GM23338 (cell line): ENCODE measurements around the gene RALGPS1. TPM values are rescaled to one million over a fixed set of nuclear protein-coding genes. Genes with fewer than 3 reads are reported as not detected.

Experiments
- ATAC-seq: fragments of 200-7000 bp; cut with Tn5 transposase; 3 replicates; pipeline ENCODE4 v1.9.1; 2020
- DNase-seq: peaks from one replicate; pipeline ENCODE4 v3.0.0-alpha.2; 2015; ENCODE audit warnings: low spot score
- H2AFZ ChIP-seq: fragments of 200-600 bp; sonication (generic); 2 replicates; pipeline ENCODE4 v1.8.0; 2016; ENCODE audit warnings: antibody characterized with exemption, mild to moderate bottlenecking, moderate library complexity
- H3F3A ChIP-seq: fragments of 200-600 bp; sonication (generic); replicated peaks from 2 replicates; pipeline ENCODE4 v1.8.0; 2017; ENCODE audit warnings: antibody characterized with exemption, mixed run types, low read depth
- H3K27ac ChIP-seq: fragments of 200-600 bp; sonication (generic); 2 replicates; pipeline ENCODE4 v1.6.1; 2016; ENCODE audit warnings: low read depth
- H3K27me3 ChIP-seq: fragments of 200-600 bp; sonication (generic); 2 replicates; pipeline ENCODE4 v1.8.0; 2016; ENCODE audit warnings: mild to moderate bottlenecking, mixed run types, moderate library complexity; ENCODE audit not compliant: insufficient read depth
- H3K36me3 ChIP-seq: fragments of 200-600 bp; sonication (generic); 2 replicates; pipeline ENCODE4 v1.8.0; 2016; ENCODE audit warnings: mild to moderate bottlenecking; ENCODE audit not compliant: insufficient read depth
- H3K4me1 ChIP-seq: fragments of 200-600 bp; sonication (generic); 2 replicates; pipeline ENCODE4 v1.8.0; 2016; ENCODE audit warnings: mild to moderate bottlenecking, moderate library complexity; ENCODE audit not compliant: insufficient read depth
- H3K4me2 ChIP-seq: fragments of 200-600 bp; sonication (generic); 2 replicates; pipeline ENCODE4 v1.7.1; 2017; ENCODE audit warnings: mixed run types
- H3K4me3 ChIP-seq: fragments of 200-600 bp; sonication (generic); 2 replicates; pipeline ENCODE4 v1.6.1; 2016; ENCODE audit warnings: mixed run types
- H3K79me2 ChIP-seq: fragments of 200-600 bp; sonication (generic); replicated peaks from 2 replicates; pipeline ENCODE4 v1.8.0; 2017; ENCODE audit warnings: mild to moderate bottlenecking; ENCODE audit not compliant: insufficient read depth
- H3K9me2 ChIP-seq: fragments of 200-600 bp; sonication (generic); 2 replicates; pipeline ENCODE4 v1.8.0; 2017; ENCODE audit not compliant: insufficient read depth
- H4K20me1 ChIP-seq: fragments of 200-600 bp; sonication (generic); replicated peaks from 2 replicates; pipeline ENCODE4 v1.8.0; 2017; ENCODE audit warnings: mild to moderate bottlenecking; ENCODE audit not compliant: insufficient read depth
- H3K27ac Mint-ChIP-seq: 2 replicates; pipeline ENCODE4 v1.8.0; 2020; ENCODE audit warnings: inconsistent platforms, mild to moderate bottlenecking, moderate library complexity, mixed read lengths
- H3K27me3 Mint-ChIP-seq: 3 replicates; pipeline ENCODE4 v1.8.0; 2022; ENCODE audit warnings: low read depth, mild to moderate bottlenecking, moderate library complexity, mixed read lengths, inconsistent platforms; ENCODE audit not compliant: insufficient read depth, poor library complexity
- H3K36me3 Mint-ChIP-seq: 3 replicates; pipeline ENCODE4 v1.8.0; 2021; ENCODE audit warnings: low read depth, mild to moderate bottlenecking, inconsistent platforms, moderate library complexity, mixed read lengths
- H3K4me1 Mint-ChIP-seq: 3 replicates; pipeline ENCODE4 v1.8.0; 2020; ENCODE audit warnings: mild to moderate bottlenecking, inconsistent platforms, mixed read lengths
- H3K4me3 Mint-ChIP-seq: 3 replicates; pipeline ENCODE4 v1.8.0; 2021; ENCODE audit warnings: moderate library complexity, mild to moderate bottlenecking, inconsistent platforms, mixed read lengths
- H3K9me3 Mint-ChIP-seq: 3 replicates; pipeline ENCODE4 v1.8.0; 2020; ENCODE audit warnings: moderate library complexity, mild to moderate bottlenecking, inconsistent platforms, mixed read lengths
- EZH2 ChIP-seq: fragments of 200-600 bp; sonication (generic); IDR thresholded peaks from one replicate; pipeline ENCODE4 v1.8.0; 2017; ENCODE audit warnings: antibody characterized with exemption, mild to moderate bottlenecking, low read depth; ENCODE audit not compliant: unreplicated experiment
- EZH2phosphoT487 ChIP-seq: fragments of 200-600 bp; sonication (generic); IDR thresholded peaks from one replicate; pipeline ENCODE4 v1.8.1; 2018; ENCODE audit warnings: antibody characterized with exemption; ENCODE audit not compliant: unreplicated experiment
- JUNB ChIP-seq: IDR thresholded peaks from one replicate; pipeline ENCODE4 v1.6.1; 2016; ENCODE audit warnings: antibody characterized with exemption; ENCODE audit not compliant: unreplicated experiment
- POLR2AphosphoS5 ChIP-seq: IDR thresholded peaks from 2 replicates; pipeline ENCODE4 v1.6.1; 2016; ENCODE audit warnings: antibody characterized with exemption, low read depth
- ZNF114 ChIP-seq: fragments of 250-450 bp; sonication (Bioruptor Pico); IDR thresholded peaks from 2 replicates; pipeline ENCODE4 v1.5.0; 2020; ENCODE audit warnings: mild to moderate bottlenecking, moderate library complexity
- ZNF331 ChIP-seq: fragments of 250-450 bp; sonication (Bioruptor Pico); IDR thresholded peaks from 2 replicates; pipeline ENCODE4 v1.5.0; 2020; ENCODE audit warnings: low read depth, mild to moderate bottlenecking, moderate library complexity
- polyA plus RNA-seq: library from polyadenylated mRNA; unstranded; fragments of >200 nt; fragmentation: Nextera tagmentation; extraction: Ambion mirVana; gene quantifications from 2 replicates; pipeline ENCODE4 v1.2.1, GENCODE V29; 2016
- total RNA-seq: library from RNA; depleted of rRNA; stranded (reverse); fragments of >200 nt; shearing (Covaris generic); gene quantifications from 2 replicates; pipeline ENCODE4 v1.2.3, GENCODE V29; 2014
- TF ChIP-seq, protein P1 (sequence below): IDR thresholded peaks from 2 replicates; pipeline ENCODE4 v1.6.1; 2016; ENCODE audit warnings: antibody characterized with exemption
- TF ChIP-seq, protein P2 (sequence below), 2 experiments: fragments of 200-600 bp in 1 of 2; sonication (generic) in 1 of 2; conservative IDR thresholded peaks; 2 replicates each; pipeline versions ENCODE4 v1.5.1 to v1.6.1; 2016 to 2017; ENCODE audit warnings: antibody characterized with exemption in 2 of 2, low read depth in 2 of 2, mild to moderate bottlenecking in 2 of 2, moderate library complexity in 1 of 2
- TF ChIP-seq, protein P3 (sequence below): IDR thresholded peaks from one replicate; pipeline ENCODE4 v1.6.1; 2018; ENCODE audit warnings: antibody characterized with exemption; ENCODE audit not compliant: unreplicated experiment

The RALGPS1 gene
- total and polyA plus RNA-seq, 2 experiments from 2014 or later, result 18.2 to 57.1 TPM

DNA sequence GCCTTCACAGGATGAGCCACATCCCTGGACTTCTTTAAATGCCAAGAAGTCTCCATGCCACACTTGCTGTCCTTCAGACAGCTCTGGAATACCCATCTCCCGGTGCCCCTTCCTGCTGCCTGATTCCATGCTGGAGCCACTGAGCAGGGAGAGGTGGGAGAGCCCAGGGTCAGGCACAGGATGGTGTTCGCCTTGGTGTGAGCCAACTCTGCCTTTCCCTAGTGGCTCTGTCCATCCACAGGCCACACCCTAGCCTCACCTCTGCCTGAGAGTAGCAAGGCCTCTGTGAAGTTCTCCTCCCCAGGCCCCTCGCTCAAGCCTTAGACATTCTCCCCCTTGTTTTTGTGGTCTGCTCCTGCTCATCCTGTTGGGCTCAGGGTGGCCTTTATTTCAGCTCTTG, 262.0 kb downstream of the RALGPS1 start (continued):
- TF ChIP-seq EZH2phosphoT487 (no peak), POLR2AphosphoS5 (no peak), ZNF114 (CRISPR knock-in tag) (no peak), ZNF331 (CRISPR knock-in tag) (no peak)
- TF ChIP-seq, protein P1, sequence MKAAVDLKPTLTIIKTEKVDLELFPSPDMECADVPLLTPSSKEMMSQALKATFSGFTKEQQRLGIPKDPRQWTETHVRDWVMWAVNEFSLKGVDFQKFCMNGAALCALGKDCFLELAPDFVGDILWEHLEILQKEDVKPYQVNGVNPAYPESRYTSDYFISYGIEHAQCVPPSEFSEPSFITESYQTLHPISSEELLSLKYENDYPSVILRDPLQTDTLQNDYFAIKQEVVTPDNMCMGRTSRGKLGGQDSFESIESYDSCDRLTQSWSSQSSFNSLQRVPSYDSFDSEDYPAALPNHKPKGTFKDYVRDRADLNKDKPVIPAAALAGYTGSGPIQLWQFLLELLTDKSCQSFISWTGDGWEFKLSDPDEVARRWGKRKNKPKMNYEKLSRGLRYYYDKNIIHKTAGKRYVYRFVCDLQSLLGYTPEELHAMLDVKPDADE, result no peak

DNA sequence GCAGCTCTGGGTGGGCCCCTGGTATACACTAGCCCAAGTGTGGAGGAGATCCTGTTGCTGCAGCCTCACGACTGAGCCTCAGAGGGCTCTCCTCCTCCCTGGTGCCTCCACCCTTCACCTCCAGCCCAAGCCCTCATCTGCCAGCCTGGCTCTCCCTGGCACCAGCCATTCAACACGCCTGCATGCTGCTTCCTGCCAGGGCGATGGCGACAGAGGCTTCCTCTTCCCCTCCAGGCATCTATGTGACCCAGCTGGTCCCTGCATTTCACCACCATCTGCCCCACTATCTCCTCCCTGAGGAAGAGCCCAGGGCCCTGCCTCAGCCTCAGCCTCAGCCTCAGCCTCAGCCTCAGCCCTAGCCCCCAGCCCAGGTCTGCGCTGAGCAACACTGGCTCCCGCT, 262.6 kb downstream of the RALGPS1 start:
- Histone ChIP-seq H3K27me3 (no peaks in the 10 kb centered on the region), H3F3A (no peaks in the 10 kb centered on the region), H2AFZ (no peak overlapping the region), H3K4me1 (no peaks in the 10 kb centered on the region), H3K4me2 (no peak overlapping the region), H3K9me2 (0 out of 2 replicates have a peak, but pooled peaks cover 6% of the 10 kb centered on the region), H4K20me1 (no peaks in the 10 kb centered on the region; the same call in 1 of the 2 replicates), H3K79me2 (no peaks in the 10 kb centered on the region), H3K4me3 (no peak overlapping the region), H3K27ac (no peak overlapping the region), H3K36me3 (no peaks in the 10 kb centered on the region)
- no peak for ATAC-seq
- no peak for DNase-seq
- H3K27ac Mint-ChIP-seq, result no peak overlapping the region
- TF ChIP-seq JUNB (no peak), ZNF331 (CRISPR knock-in tag) (no peak)
- TF ChIP-seq, protein P2, sequence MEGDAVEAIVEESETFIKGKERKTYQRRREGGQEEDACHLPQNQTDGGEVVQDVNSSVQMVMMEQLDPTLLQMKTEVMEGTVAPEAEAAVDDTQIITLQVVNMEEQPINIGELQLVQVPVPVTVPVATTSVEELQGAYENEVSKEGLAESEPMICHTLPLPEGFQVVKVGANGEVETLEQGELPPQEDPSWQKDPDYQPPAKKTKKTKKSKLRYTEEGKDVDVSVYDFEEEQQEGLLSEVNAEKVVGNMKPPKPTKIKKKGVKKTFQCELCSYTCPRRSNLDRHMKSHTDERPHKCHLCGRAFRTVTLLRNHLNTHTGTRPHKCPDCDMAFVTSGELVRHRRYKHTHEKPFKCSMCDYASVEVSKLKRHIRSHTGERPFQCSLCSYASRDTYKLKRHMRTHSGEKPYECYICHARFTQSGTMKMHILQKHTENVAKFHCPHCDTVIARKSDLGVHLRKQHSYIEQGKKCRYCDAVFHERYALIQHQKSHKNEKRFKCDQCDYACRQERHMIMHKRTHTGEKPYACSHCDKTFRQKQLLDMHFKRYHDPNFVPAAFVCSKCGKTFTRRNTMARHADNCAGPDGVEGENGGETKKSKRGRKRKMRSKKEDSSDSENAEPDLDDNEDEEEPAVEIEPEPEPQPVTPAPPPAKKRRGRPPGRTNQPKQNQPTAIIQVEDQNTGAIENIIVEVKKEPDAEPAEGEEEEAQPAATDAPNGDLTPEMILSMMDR (conservative IDR thresholded peaks at IDR 0.05; ENCODE audit: low read depth in 2 of 2), result no peak
- TF ChIP-seq, protein P1, result no peak
- H3K4me3 Mint-ChIP-seq, result no peak overlapping the region
- peaks cover 4% of the 10 kb centered on the region for H3K27me3 Mint-ChIP-seq
- no peaks in the 10 kb centered on the region for H3K9me3 Mint-ChIP-seq
- no peaks in the 10 kb centered on the region; the same call in 2 of the 3 replicates for H3K36me3 Mint-ChIP-seq
- no peaks in the 10 kb centered on the region; the same call in 1 of the 3 replicates for H3K4me1 Mint-ChIP-seq

GRCh38 chr9:127177665-127178265, 263.2 kb downstream of the RALGPS1 start:
- no peak for DNase-seq
- H3K4me3 Mint-ChIP-seq, result no peak overlapping the region
- TF ChIP-seq, protein P1, result no peak
- TF ChIP-seq ZNF331 (CRISPR knock-in tag), result no peak
- TF ChIP-seq, protein P2 (conservative IDR thresholded peaks at IDR 0.05; ENCODE audit: low read depth in 2 of 2), result no peak
- TF ChIP-seq, protein P3, sequence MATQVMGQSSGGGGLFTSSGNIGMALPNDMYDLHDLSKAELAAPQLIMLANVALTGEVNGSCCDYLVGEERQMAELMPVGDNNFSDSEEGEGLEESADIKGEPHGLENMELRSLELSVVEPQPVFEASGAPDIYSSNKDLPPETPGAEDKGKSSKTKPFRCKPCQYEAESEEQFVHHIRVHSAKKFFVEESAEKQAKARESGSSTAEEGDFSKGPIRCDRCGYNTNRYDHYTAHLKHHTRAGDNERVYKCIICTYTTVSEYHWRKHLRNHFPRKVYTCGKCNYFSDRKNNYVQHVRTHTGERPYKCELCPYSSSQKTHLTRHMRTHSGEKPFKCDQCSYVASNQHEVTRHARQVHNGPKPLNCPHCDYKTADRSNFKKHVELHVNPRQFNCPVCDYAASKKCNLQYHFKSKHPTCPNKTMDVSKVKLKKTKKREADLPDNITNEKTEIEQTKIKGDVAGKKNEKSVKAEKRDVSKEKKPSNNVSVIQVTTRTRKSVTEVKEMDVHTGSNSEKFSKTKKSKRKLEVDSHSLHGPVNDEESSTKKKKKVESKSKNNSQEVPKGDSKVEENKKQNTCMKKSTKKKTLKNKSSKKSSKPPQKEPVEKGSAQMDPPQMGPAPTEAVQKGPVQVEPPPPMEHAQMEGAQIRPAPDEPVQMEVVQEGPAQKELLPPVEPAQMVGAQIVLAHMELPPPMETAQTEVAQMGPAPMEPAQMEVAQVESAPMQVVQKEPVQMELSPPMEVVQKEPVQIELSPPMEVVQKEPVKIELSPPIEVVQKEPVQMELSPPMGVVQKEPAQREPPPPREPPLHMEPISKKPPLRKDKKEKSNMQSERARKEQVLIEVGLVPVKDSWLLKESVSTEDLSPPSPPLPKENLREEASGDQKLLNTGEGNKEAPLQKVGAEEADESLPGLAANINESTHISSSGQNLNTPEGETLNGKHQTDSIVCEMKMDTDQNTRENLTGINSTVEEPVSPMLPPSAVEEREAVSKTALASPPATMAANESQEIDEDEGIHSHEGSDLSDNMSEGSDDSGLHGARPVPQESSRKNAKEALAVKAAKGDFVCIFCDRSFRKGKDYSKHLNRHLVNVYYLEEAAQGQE, result no peak
- no peak for TF ChIP-seq EZH2

More at GRCh38 chr9:127177665-127178265, 263.2 kb downstream of the RALGPS1 start:
- H3K4me1 Mint-ChIP-seq, result peaks cover under 1% of the 10 kb centered on the region
- Histone ChIP-seq H3K4me3 (no peak overlapping the region), H3K27me3 (no peaks in the 10 kb centered on the region), H2AFZ (no peak overlapping the region), H3K4me1 (no peaks in the 10 kb centered on the region; the same call in 1 of the 2 replicates), H4K20me1 (no peaks in the 10 kb centered on the region; the same call in 1 of the 2 replicates), H3K4me2 (no peak overlapping the region), H3K79me2 (no peaks in the 10 kb centered on the region), H3K36me3 (no peaks in the 10 kb centered on the region), H3K27ac (no peak overlapping the region), H3K9me2 (0 out of 2 replicates have a peak, but pooled peaks cover 6% of the 10 kb centered on the region), H3F3A (no peaks in the 10 kb centered on the region)
- no peak for ATAC-seq
- H3K27ac Mint-ChIP-seq, result no peak overlapping the region
- H3K27me3 Mint-ChIP-seq, result peaks cover 4% of the 10 kb centered on the region
- H3K9me3 Mint-ChIP-seq, result no peaks in the 10 kb centered on the region
- no peaks in the 10 kb centered on the region; the same call in 2 of the 3 replicates for H3K36me3 Mint-ChIP-seq
